ENCODE data around the gene YTHDC1.

YTHDC1 gene

GRCh38 chr4:68346461-68346860 is 3.4 kb downstream of the YTHDC1 start:
- H2AFZ ChIP-seq (ENCODE audit: low read length) = no peak overlapping the region
- H3K79me2 ChIP-seq (ENCODE audit: insufficient read depth, low read length) = peaks cover 83% of the 10 kb centered on the region
- H3K4me2 ChIP-seq (ENCODE audit: low read depth, low read length, poor library complexity, severe bottlenecking) = peak overlapping the region; percentile 97
- H3K27me3 ChIP-seq (ENCODE audit: insufficient read depth, low read length, poor library complexity, severe bottlenecking) = peaks cover 4% of the 10 kb centered on the region
- peaks cover 54% of the 10 kb centered on the region for H3K4me1 ChIP-seq (ENCODE audit: insufficient read depth, low read length, poor library complexity, severe bottlenecking)
- H3K36me3 ChIP-seq (ENCODE audit: insufficient read depth, low read length) = no peaks in the 10 kb centered on the region
- peak overlapping the region; percentile 94 for H3K9ac ChIP-seq (ENCODE audit: low read depth, low read length, poor library complexity, severe bottlenecking)
- peaks cover 78% of the 10 kb centered on the region for H4K20me1 ChIP-seq (ENCODE audit: insufficient read depth, low read length, poor library complexity, severe bottlenecking)
- no peaks in the 10 kb centered on the region for H3F3A ChIP-seq (ENCODE audit: low read depth)
- no peaks in the 10 kb centered on the region for H3K9me3 ChIP-seq (ENCODE audit: insufficient read depth, low read depth, low read length)
- peak overlapping the region; percentile 94 for H3K4me3 ChIP-seq (ENCODE audit: low read length, poor library complexity, severe bottlenecking)
- no peaks in the 10 kb centered on the region for H3K9me2 ChIP-seq (replicated peaks; ENCODE audit: low read depth, low read length)
- TF ChIP-seq EZH2phosphoT487 (IDR thresholded peaks at IDR 0.05; ENCODE audit: borderline replicate concordance) (no peak), CTCF (conservative IDR thresholded peaks at IDR 0.05; ENCODE audit: low read length) (no peak)

- no peaks in the 10 kb centered on the region for H3F3A ChIP-seq (ENCODE audit: low read depth)
- H3K4me2 ChIP-seq (ENCODE audit: low read depth, low read length, poor library complexity, severe bottlenecking) = peak overlapping the region; percentile 97
- H3K36me3 ChIP-seq (ENCODE audit: insufficient read depth, low read length) = no peaks in the 10 kb centered on the region
- no peaks in the 10 kb centered on the region for H3K9me2 ChIP-seq (replicated peaks; ENCODE audit: low read depth, low read length)
- H4K20me1 ChIP-seq (ENCODE audit: insufficient read depth, low read length, poor library complexity, severe bottlenecking) = peaks cover 95% of the 10 kb centered on the region
- H3K4me1 ChIP-seq (ENCODE audit: insufficient read depth, low read length, poor library complexity, severe bottlenecking) = peaks cover 61% of the 10 kb centered on the region
- no peak overlapping the region for H2AFZ ChIP-seq (ENCODE audit: low read length)
- peak overlapping the region; percentile 36 for H3K9ac ChIP-seq (ENCODE audit: low read depth, low read length, poor library complexity, severe bottlenecking)
- peak overlapping the region; percentile 94 for H3K4me3 ChIP-seq (ENCODE audit: low read length, poor library complexity, severe bottlenecking)
- no peaks in the 10 kb centered on the region for H3K9me3 ChIP-seq (ENCODE audit: insufficient read depth, low read depth, low read length)
- H3K27me3 ChIP-seq (ENCODE audit: insufficient read depth, low read length, poor library complexity, severe bottlenecking) = peaks cover 4% of the 10 kb centered on the region
- TF ChIP-seq EZH2phosphoT487 (IDR thresholded peaks at IDR 0.05; ENCODE audit: borderline replicate concordance) (no peak), CTCF (conservative IDR thresholded peaks at IDR 0.05; ENCODE audit: low read length) (no peak)
- peaks cover 100% of the 10 kb centered on the region for H3K79me2 ChIP-seq (ENCODE audit: insufficient read depth, low read length)
These were observed 5.1 kb downstream of the YTHDC1 start for GRCh38 chr4:68344785-68345184.

GRCh38 chr4:68344049-68344448 is 5.8 kb downstream of the YTHDC1 start:
- Histone ChIP-seq H3K4me3 (ENCODE audit: low read length, poor library complexity, severe bottlenecking) (peak overlapping the region; percentile 94), H3K4me2 (ENCODE audit: low read depth, low read length, poor library complexity, severe bottlenecking) (peak overlapping the region; percentile 97), H4K20me1 (ENCODE audit: insufficient read depth, low read length, poor library complexity, severe bottlenecking) (peaks cover 98% of the 10 kb centered on the region), H3K4me1 (ENCODE audit: insufficient read depth, low read length, poor library complexity, severe bottlenecking) (peaks cover 63% of the 10 kb centered on the region), H3K27me3 (ENCODE audit: insufficient read depth, low read length, poor library complexity, severe bottlenecking) (peaks cover 3% of the 10 kb centered on the region), H3F3A (ENCODE audit: low read depth) (no peaks in the 10 kb centered on the region), H3K9ac (ENCODE audit: low read depth, low read length, poor library complexity, severe bottlenecking) (peak overlapping the region; percentile 36), H3K36me3 (ENCODE audit: insufficient read depth, low read length) (no peaks in the 10 kb centered on the region), H3K9me3 (ENCODE audit: insufficient read depth, low read depth, low read length) (no peaks in the 10 kb centered on the region), H3K79me2 (ENCODE audit: insufficient read depth, low read length) (peaks cover 100% of the 10 kb centered on the region), H2AFZ (ENCODE audit: low read length) (no peak overlapping the region), H3K9me2 (replicated peaks; ENCODE audit: low read depth, low read length) (no peaks in the 10 kb centered on the region)
- TF ChIP-seq CTCF (conservative IDR thresholded peaks at IDR 0.05; ENCODE audit: low read length) (no peak), EZH2phosphoT487 (IDR thresholded peaks at IDR 0.05; ENCODE audit: borderline replicate concordance) (no peak)

All from Loucy (cell line).